Measurements from ENCODE around the gene ZNF783.

The ZNF783 gene

DNA sequence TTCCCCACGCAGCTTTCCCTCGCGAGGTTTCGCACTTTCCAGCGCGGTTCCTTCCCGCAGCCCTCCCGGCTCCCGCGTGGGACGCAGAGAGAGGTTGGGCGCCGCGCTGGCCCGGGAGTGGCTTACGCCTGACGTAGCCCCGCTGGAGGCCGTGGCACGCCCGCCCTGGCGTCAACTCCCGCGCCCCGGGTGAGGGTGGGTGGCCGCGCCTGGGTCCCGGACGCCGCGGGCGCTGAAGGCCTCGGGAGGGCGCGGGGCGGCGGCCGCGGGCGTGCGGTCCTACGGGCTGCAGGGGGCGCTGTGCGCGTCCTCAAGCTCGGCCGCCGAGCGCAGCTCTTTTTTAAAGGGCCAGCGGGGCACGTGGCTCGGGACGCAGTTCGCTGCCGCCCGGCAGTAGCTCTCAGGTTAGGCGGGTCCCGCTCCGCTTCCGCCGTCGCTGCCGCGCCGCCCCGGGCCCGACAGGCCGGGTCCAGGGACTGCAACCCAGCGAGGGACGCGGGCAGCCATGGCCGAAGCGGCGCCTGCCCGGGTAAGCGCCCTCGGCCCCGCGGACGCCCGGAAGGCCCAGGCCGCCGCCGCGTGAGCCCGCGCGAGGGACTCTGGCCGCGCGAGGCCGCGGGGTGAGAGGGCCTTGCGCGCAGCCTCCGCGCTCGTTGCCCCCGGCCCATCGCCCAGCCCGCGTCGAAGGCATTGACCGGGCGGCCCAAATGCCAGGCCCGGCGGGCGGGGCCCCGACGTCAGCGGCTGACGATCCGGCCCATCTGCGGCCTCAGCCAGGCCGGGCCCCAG lies at the start of gene ZNF783:
Gene ZNF783 (plus strand): TSS at position 368 of the 789 bp plus-strand sequence. CDS start 138 bp downstream, at position 506.
- TF ChIP-seq, protein P1, sequence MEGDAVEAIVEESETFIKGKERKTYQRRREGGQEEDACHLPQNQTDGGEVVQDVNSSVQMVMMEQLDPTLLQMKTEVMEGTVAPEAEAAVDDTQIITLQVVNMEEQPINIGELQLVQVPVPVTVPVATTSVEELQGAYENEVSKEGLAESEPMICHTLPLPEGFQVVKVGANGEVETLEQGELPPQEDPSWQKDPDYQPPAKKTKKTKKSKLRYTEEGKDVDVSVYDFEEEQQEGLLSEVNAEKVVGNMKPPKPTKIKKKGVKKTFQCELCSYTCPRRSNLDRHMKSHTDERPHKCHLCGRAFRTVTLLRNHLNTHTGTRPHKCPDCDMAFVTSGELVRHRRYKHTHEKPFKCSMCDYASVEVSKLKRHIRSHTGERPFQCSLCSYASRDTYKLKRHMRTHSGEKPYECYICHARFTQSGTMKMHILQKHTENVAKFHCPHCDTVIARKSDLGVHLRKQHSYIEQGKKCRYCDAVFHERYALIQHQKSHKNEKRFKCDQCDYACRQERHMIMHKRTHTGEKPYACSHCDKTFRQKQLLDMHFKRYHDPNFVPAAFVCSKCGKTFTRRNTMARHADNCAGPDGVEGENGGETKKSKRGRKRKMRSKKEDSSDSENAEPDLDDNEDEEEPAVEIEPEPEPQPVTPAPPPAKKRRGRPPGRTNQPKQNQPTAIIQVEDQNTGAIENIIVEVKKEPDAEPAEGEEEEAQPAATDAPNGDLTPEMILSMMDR (IDR thresholded peaks at IDR 0.05): peak; percentile 81 to 87
- peak; percentile 83 to 92 for DNase-seq
- Histone ChIP-seq H3K4me3 (peak within 1 kb of the TSS; percentile 58 to 73), H3K36me3 (peaks cover 9 to 22% (median 11%) of the 10 kb centered on the region in 3 donors), H3K9me3 (no peaks in the 10 kb centered on the region), H3K27ac (peak within 1 kb of the TSS; percentile 80 to 92), H3K27me3 (no peaks in the 10 kb centered on the region), H3K4me1 (peaks cover 0 to 27% (median 21%) of the 10 kb centered on the region in 4 donors)
- intact Hi-C loops (cut with DNase I; ENCODE audit: low total_unique reads): no loop called here

DNA sequence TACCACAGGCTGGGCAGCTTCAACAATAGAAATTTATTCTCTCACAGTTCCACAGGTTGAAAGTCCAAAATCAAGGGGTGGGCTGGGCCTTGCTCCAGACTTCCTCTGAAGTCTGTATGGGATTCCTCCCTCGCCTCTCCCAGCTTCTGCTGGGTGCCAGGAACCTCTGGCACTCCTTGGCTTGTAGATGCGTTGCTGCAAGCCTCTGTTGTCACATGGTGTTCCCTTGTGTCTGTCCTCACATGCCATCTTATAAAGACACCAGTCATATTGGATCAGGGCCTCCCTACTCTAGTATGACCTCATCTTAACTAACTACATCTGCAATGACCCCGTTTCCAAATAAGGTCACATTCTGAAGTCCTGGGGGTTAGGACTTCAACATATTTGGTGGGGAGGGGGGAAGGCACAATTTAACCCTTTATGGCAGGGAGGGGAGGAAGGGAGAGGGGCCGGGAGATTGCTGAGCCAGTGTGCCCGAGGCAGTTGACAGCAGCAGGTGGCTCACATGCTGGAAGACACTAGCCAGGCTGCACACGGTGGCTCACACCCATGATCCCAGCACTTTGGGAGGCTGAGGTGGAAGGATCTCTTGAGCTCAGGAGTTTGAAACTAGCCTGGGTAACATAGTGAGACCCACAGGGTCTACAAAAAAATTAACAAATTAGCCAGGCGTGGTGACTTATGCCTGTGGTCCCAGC lies 47.8 kb upstream of the ZNF783 start:
- DNase-seq: no peak
- no peak overlapping the region for H3K27ac ChIP-seq
- peaks cover 91 to 100% (median 100%) of the 10 kb centered on the region in 3 donors for H3K36me3 ChIP-seq
- TF ChIP-seq, protein P1 (IDR thresholded peaks at IDR 0.05): no peak
- H3K4me1 ChIP-seq: no peaks in the 10 kb centered on the region
- no peaks in the 10 kb centered on the region for H3K9me3 ChIP-seq
- intact Hi-C loops (cut with DNase I; ENCODE audit: low total_unique reads): no loop called here
- H3K27me3 ChIP-seq: no peaks in the 10 kb centered on the region
- no peak overlapping the region for H3K4me3 ChIP-seq

DNA sequence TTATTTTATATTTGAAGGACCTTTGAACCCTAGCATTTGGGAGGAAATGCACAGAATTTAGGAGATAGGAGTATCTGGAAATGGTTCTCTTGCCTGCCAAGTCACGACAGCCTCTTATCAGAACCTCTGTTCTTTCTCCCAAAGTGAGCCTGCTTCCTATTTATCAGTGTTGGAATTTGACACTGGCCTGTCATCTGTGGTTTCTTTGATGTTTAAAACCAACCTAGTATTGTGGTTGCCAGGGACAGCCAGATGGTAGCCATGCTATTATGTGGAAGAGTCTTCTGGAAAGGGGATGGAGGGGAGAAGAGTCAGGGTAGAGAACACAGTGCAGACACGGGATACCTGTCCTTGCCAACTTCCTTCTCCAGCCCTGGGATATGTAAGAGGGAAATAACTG lies 45.6 kb upstream of the ZNF783 start:
- TF ChIP-seq, protein P1 (IDR thresholded peaks at IDR 0.05): no peak
- H3K4me3 ChIP-seq: no peak overlapping the region
- no peak overlapping the region for H3K27ac ChIP-seq
- no peaks in the 10 kb centered on the region for H3K27me3 ChIP-seq
- DNase-seq: no peak
- H3K9me3 ChIP-seq: no peaks in the 10 kb centered on the region
- no peaks in the 10 kb centered on the region for H3K4me1 ChIP-seq
- H3K36me3 ChIP-seq: peaks cover 84 to 100% (median 100%) of the 10 kb centered on the region in 3 donors
- intact Hi-C loops (cut with DNase I; ENCODE audit: low total_unique reads): no loop called here

DNA sequence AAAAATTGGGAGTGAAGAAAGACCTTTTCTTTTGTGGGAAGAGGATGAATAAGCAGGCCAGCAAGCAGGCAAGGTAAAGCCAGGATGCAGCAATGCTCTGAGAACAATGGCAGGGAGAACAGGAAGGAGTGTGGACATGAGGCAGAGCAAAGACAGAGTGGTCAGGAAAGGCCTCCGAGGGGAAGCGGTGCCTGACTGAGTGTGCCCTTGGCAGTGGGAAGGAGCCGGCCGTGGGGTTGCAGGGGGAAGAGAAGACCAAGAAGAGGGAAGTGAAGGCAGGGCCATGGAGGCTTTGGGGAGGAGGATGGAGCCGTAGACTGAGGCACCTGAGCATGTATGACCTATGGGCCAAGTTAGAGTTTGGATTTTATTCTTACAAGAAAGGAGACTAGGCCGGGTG lies 44.4 kb upstream of the ZNF783 start:
- TF ChIP-seq, protein P1 (IDR thresholded peaks at IDR 0.05): no peak
- Histone ChIP-seq H3K27ac (no peak overlapping the region), H3K9me3 (no peaks in the 10 kb centered on the region), H3K27me3 (no peaks in the 10 kb centered on the region), H3K4me3 (no peak overlapping the region), H3K36me3 (peaks cover 76 to 100% (median 98%) of the 10 kb centered on the region in 3 donors), H3K4me1 (no peaks in the 10 kb centered on the region)
- no peak for DNase-seq
- intact Hi-C loops (cut with DNase I; ENCODE audit: low total_unique reads): no loop called here

GRCh38 chr7:149218469-149219420 lies 43.3 kb upstream of the ZNF783 start:
- H3K36me3 ChIP-seq: peaks cover 65 to 100% (median 98%) of the 10 kb centered on the region in 3 donors
- no peaks in the 10 kb centered on the region for H3K27me3 ChIP-seq
- H3K9me3 ChIP-seq: no peaks in the 10 kb centered on the region
- H3K4me1 ChIP-seq: no peaks in the 10 kb centered on the region
- intact Hi-C loops (cut with DNase I; ENCODE audit: low total_unique reads): no loop called here
- TF ChIP-seq, protein P1 (IDR thresholded peaks at IDR 0.05): no peak
- no peak overlapping the region for H3K4me3 ChIP-seq
- no peak for DNase-seq
- no peak overlapping the region for H3K27ac ChIP-seq

Measured in tibial artery (tissue), 4 donors.